CD4-positive, alpha-beta T cell (primary cell): ENCODE results near the gene PADI3. TPM values are rescaled to one million over a fixed set of nuclear protein-coding genes. Genes with fewer than 3 reads are reported as not detected.

ENCODE experiments used
- ATAC-seq: fragments of 200-7000 bp; cut with Tn5 transposase; one replicate; pipeline ENCODE4 v1.10.0; 2022; ENCODE audit warnings: mild to moderate bottlenecking; ENCODE audit not compliant: poor library complexity
- CTCF ChIA-PET: fragments of 350-600 bp; sonication (Branson Sonifier 250); formaldehyde crosslinking; loops from one replicate; lab custom pipeline; 2021; ENCODE audit warnings: antibody characterized with exemption, inconsistent platforms; lab: Charles Lee
- POLR2A ChIA-PET: fragments of 350-600 bp; sonication (Branson Sonifier 250); formaldehyde crosslinking; loops from one replicate; lab custom pipeline; 2021; ENCODE audit warnings: antibody characterized with exemption, inconsistent platforms; lab: Charles Lee
- DNase-seq, 14 experiments: peaks; one replicate each; pipeline ENCODE4 v3.0.0-alpha.2; 2013 to 2020; ENCODE audit warnings: mixed read lengths in 2 of 14
- H3K27ac ChIP-seq, 2 donors: one replicate each; pipeline versions ENCODE4 v1.5.1 to v1.7.0; 2013; ENCODE audit warnings: low read length in 2 of 2, low read depth in 1 of 2, mild to moderate bottlenecking in 1 of 2
- H3K27me3 ChIP-seq, 2 experiments: 1 replicate in 1 of 2; 2 replicates in 1 of 2; pipeline versions ENCODE4 v1.6.1 to v1.7.0; 2013; ENCODE audit warnings: low read length in 2 of 2, control low read depth in 1 of 2, mild to moderate bottlenecking in 1 of 2, moderate library complexity in 1 of 2; ENCODE audit not compliant: insufficient read depth in 2 of 2, control insufficient read depth in 1 of 2
- H3K36me3 ChIP-seq: one replicate; pipeline ENCODE4 v1.6.1; 2013; ENCODE audit warnings: low read length, control low read depth; ENCODE audit not compliant: insufficient read depth
- H3K4me1 ChIP-seq: one replicate; pipeline ENCODE4 v1.6.1; 2013; ENCODE audit warnings: low read length, control low read depth; ENCODE audit not compliant: insufficient read depth
- H3K4me3 ChIP-seq: one replicate; pipeline ENCODE4 v1.5.1; 2013; ENCODE audit warnings: mild to moderate bottlenecking, low read length, moderate library complexity
- H3K9me3 ChIP-seq, 2 experiments: 1 replicate in 1 of 2; 2 replicates in 1 of 2; pipeline versions ENCODE4 v1.6.1 to v1.7.0; 2013; ENCODE audit warnings: low read length in 2 of 2, mild to moderate bottlenecking in 2 of 2, control low read depth in 1 of 2, moderate library complexity in 1 of 2; ENCODE audit not compliant: control insufficient read depth in 1 of 2, insufficient read depth in 1 of 2
- H3K27ac Mint-ChIP-seq: one replicate; pipeline ENCODE4 v1.8.0; 2020; ENCODE audit warnings: mixed read lengths
- H3K27me3 Mint-ChIP-seq: one replicate; pipeline ENCODE4 v1.8.0; 2021; ENCODE audit warnings: mixed read lengths
- H3K36me3 Mint-ChIP-seq: one replicate; pipeline ENCODE4 v1.8.0; 2021; ENCODE audit warnings: low read depth, mixed read lengths
- H3K4me1 Mint-ChIP-seq: one replicate; pipeline ENCODE4 v1.8.0; 2021; ENCODE audit warnings: low read depth, mixed read lengths
- H3K4me3 Mint-ChIP-seq: one replicate; pipeline ENCODE4 v1.8.0; 2020; ENCODE audit warnings: mild to moderate bottlenecking, mixed read lengths
- H3K9me3 Mint-ChIP-seq: one replicate; pipeline ENCODE4 v1.8.0; 2020; ENCODE audit warnings: mixed read lengths
- CTCF ChIP-seq: fragments of 200-600 bp; IDR thresholded peaks from one replicate; pipeline ENCODE4 v1.8.0; 2022; ENCODE audit warnings: antibody characterized with exemption, mild to moderate bottlenecking
- intact Hi-C, 2 experiments: fragments of 100-400 bp; cut with DNase I in 1 of 2; cut with micrococcal nuclease in 1 of 2; formaldehyde crosslinking; loops; one replicate each; pipeline versions ENCODE4 v1.15.1 to v1.9.0; 2023 to 2025; cut with DNase I, micrococcal nuclease
- total RNA-seq, 174 experiments: library from RNA in 2 of 174; stranded (reverse) in 2 of 174; gene quantifications; one replicate each; pipeline ENCODE4 v1.2.3 and lab custom pipeline; 2021 to 2026

The PADI3 gene
- total RNA-seq, 2 experiments from 2014 or later, result not detected

DNA sequence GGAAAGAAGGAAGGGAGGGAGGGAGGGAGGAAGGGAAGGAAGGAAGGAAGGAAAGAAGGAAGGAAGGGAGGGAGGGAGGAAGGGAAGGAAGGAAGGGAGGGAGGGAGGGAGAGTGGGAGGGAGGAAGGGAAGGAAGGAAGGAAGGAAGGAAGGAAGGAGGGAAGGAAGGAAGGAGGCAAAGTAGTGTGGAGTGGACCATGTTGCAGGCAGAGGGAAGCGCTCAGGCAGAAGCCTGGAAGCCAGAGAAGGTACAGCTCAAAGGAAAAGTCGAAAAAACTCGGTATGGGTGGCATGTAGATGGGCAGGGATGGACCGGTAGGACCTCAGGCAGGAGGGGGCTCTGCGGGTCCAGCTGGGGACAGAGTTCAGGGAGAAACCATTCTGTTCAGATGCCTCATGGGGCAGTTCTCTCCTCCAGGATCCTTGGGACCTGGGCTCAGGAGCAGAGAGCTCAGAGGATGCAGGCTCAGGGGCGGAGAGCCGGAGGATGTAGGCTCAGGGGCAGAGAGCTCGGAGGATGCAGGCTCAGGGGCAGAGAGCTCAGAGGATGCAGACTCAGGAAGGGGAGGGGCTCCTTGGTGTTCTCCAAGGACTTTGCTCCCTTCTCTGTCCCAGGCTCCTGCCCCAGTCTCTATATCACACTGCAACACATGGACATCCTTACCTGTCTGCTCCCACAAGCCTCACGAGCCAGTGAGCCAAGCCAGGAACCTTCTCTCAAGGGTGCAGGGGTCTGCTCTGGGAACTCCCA, 13.6 kb upstream of the PADI3 start:
- no peaks in the 10 kb centered on the region for H3K9me3 Mint-ChIP-seq
- H3K4me1 ChIP-seq, result peaks cover 4% of the 10 kb centered on the region
- intact Hi-C loops, result loop anchor here in 1 of 2 experiments (5.0 kb wide), 2 partner anchors 173 to 283 kb away; no protein-coding TSS in a partner anchor
- H3K27ac Mint-ChIP-seq, result no peak overlapping the region
- ChIA-PET CTCF (interaction anchor here (3.3 kb wide), 1 partner anchor 110 kb away, joined by 17 read pairs; no protein-coding TSS in a partner anchor), POLR2A (no interaction called here)
- H3K9me3 ChIP-seq, result no peaks in the 10 kb centered on the region
- H3K27ac ChIP-seq, result no peak overlapping the region
- H3K4me3 Mint-ChIP-seq, result no peak overlapping the region
- no peak for ATAC-seq
- H3K4me3 ChIP-seq, result no peak overlapping the region
- no peak for TF ChIP-seq CTCF
- no peaks in the 10 kb centered on the region for H3K36me3 Mint-ChIP-seq
- no peaks in the 10 kb centered on the region for H3K27me3 ChIP-seq
- no peaks in the 10 kb centered on the region for H3K27me3 Mint-ChIP-seq
- peaks cover 5% of the 10 kb centered on the region for H3K4me1 Mint-ChIP-seq
- H3K36me3 ChIP-seq, result no peaks in the 10 kb centered on the region
- DNase-seq, result no peak

GRCh38 chr1:17236779-17237560, 11.9 kb upstream of the PADI3 start:
- ChIA-PET POLR2A (no interaction called here), CTCF (interaction anchor here (0.6 to 2.6 kb wide), 2 partner anchors 107 to 111 kb away, joined by 3 to 37 read pairs; no protein-coding TSS in a partner anchor)
- Mint-ChIP-seq H3K27ac (no peak overlapping the region), H3K9me3 (no peaks in the 10 kb centered on the region), H3K36me3 (no peaks in the 10 kb centered on the region), H3K4me3 (no peak overlapping the region), H3K27me3 (no peaks in the 10 kb centered on the region), H3K4me1 (peaks cover 5% of the 10 kb centered on the region)
- intact Hi-C loops, result loop anchor here (1.0 to 5.0 kb wide), 3 partner anchors 112 to 285 kb away; no protein-coding TSS in a partner anchor
- ATAC-seq (peak; percentile 69), DNase-seq (peak; percentile 74 to 92 (median 87))
- TF ChIP-seq CTCF, result peak; percentile 84
- no peaks in the 10 kb centered on the region for H3K36me3 ChIP-seq
- no peaks in the 10 kb centered on the region for H3K9me3 ChIP-seq
- H3K27ac ChIP-seq, result no peak overlapping the region
- peaks cover 4% of the 10 kb centered on the region for H3K4me1 ChIP-seq
- no peak overlapping the region for H3K4me3 ChIP-seq
- H3K27me3 ChIP-seq, result no peaks in the 10 kb centered on the region

GRCh38 chr1:17237561-17237903, 11.4 kb upstream of the PADI3 start:
- Mint-ChIP-seq H3K27me3 (no peaks in the 10 kb centered on the region), H3K4me3 (no peak overlapping the region)
- no peaks in the 10 kb centered on the region for H3K9me3 ChIP-seq

More at GRCh38 chr1:17237561-17237903, 11.4 kb upstream of the PADI3 start:
- H3K27ac Mint-ChIP-seq, result no peak overlapping the region
- H3K9me3 Mint-ChIP-seq, result no peaks in the 10 kb centered on the region
- peaks cover 5% of the 10 kb centered on the region for H3K4me1 Mint-ChIP-seq
- ATAC-seq, result no peak
- Histone ChIP-seq H3K27ac (no peak overlapping the region), H3K36me3 (no peaks in the 10 kb centered on the region), H3K27me3 (no peaks in the 10 kb centered on the region), H3K4me1 (peaks cover 4% of the 10 kb centered on the region), H3K4me3 (no peak overlapping the region)
- CTCF ChIA-PET, result interaction anchor here (2.6 kb wide), 1 partner anchor 111 kb away, joined by 37 read pairs; no protein-coding TSS in a partner anchor
- TF ChIP-seq CTCF, result no peak
- POLR2A ChIA-PET, result no interaction called here
- intact Hi-C loops, result loop anchor here (1.0 to 5.0 kb wide), 3 partner anchors 112 to 285 kb away; no protein-coding TSS in a partner anchor
- H3K36me3 Mint-ChIP-seq, result no peaks in the 10 kb centered on the region
- no peak for DNase-seq
